CD4-positive, alpha-beta T cell (primary cell): ENCODE data around the gene KCTD20. TPM values are rescaled to one million over a fixed set of nuclear protein-coding genes. Genes with fewer than 3 reads are reported as not detected.

Experiments used
- ATAC-seq: fragments of 200-7000 bp; cut with Tn5 transposase; one replicate; pipeline ENCODE4 v1.10.0; 2022; ENCODE audit warnings: mild to moderate bottlenecking; ENCODE audit not compliant: poor library complexity
- CTCF ChIA-PET: fragments of 350-600 bp; sonication (Branson Sonifier 250); formaldehyde crosslinking; loops from one replicate; lab custom pipeline; 2021; ENCODE audit warnings: antibody characterized with exemption, inconsistent platforms; lab: Charles Lee
- POLR2A ChIA-PET: fragments of 350-600 bp; sonication (Branson Sonifier 250); formaldehyde crosslinking; loops from one replicate; lab custom pipeline; 2021; ENCODE audit warnings: antibody characterized with exemption, inconsistent platforms; lab: Charles Lee
- DNase-seq, 14 experiments: peaks; one replicate each; pipeline ENCODE4 v3.0.0-alpha.2; 2013 to 2020; ENCODE audit warnings: mixed read lengths in 2 of 14
- H3K27ac ChIP-seq, 2 donors: one replicate each; pipeline versions ENCODE4 v1.5.1 to v1.7.0; 2013; ENCODE audit warnings: low read length in 2 of 2, low read depth in 1 of 2, mild to moderate bottlenecking in 1 of 2
- H3K27me3 ChIP-seq, 2 experiments: 1 replicate in 1 of 2; 2 replicates in 1 of 2; pipeline versions ENCODE4 v1.6.1 to v1.7.0; 2013; ENCODE audit warnings: low read length in 2 of 2, control low read depth in 1 of 2, mild to moderate bottlenecking in 1 of 2, moderate library complexity in 1 of 2; ENCODE audit not compliant: insufficient read depth in 2 of 2, control insufficient read depth in 1 of 2
- H3K36me3 ChIP-seq: one replicate; pipeline ENCODE4 v1.6.1; 2013; ENCODE audit warnings: low read length, control low read depth; ENCODE audit not compliant: insufficient read depth
- H3K4me1 ChIP-seq: one replicate; pipeline ENCODE4 v1.6.1; 2013; ENCODE audit warnings: low read length, control low read depth; ENCODE audit not compliant: insufficient read depth
- H3K4me3 ChIP-seq: one replicate; pipeline ENCODE4 v1.5.1; 2013; ENCODE audit warnings: mild to moderate bottlenecking, low read length, moderate library complexity
- H3K9me3 ChIP-seq, 2 experiments: 1 replicate in 1 of 2; 2 replicates in 1 of 2; pipeline versions ENCODE4 v1.6.1 to v1.7.0; 2013; ENCODE audit warnings: low read length in 2 of 2, mild to moderate bottlenecking in 2 of 2, control low read depth in 1 of 2, moderate library complexity in 1 of 2; ENCODE audit not compliant: control insufficient read depth in 1 of 2, insufficient read depth in 1 of 2
- H3K27ac Mint-ChIP-seq: one replicate; pipeline ENCODE4 v1.8.0; 2020; ENCODE audit warnings: mixed read lengths
- H3K27me3 Mint-ChIP-seq: one replicate; pipeline ENCODE4 v1.8.0; 2021; ENCODE audit warnings: mixed read lengths
- H3K36me3 Mint-ChIP-seq: one replicate; pipeline ENCODE4 v1.8.0; 2021; ENCODE audit warnings: low read depth, mixed read lengths
- H3K4me1 Mint-ChIP-seq: one replicate; pipeline ENCODE4 v1.8.0; 2021; ENCODE audit warnings: low read depth, mixed read lengths
- H3K4me3 Mint-ChIP-seq: one replicate; pipeline ENCODE4 v1.8.0; 2020; ENCODE audit warnings: mild to moderate bottlenecking, mixed read lengths
- H3K9me3 Mint-ChIP-seq: one replicate; pipeline ENCODE4 v1.8.0; 2020; ENCODE audit warnings: mixed read lengths
- CTCF ChIP-seq: fragments of 200-600 bp; IDR thresholded peaks from one replicate; pipeline ENCODE4 v1.8.0; 2022; ENCODE audit warnings: antibody characterized with exemption, mild to moderate bottlenecking
- intact Hi-C, 2 experiments: fragments of 100-400 bp; cut with DNase I in 1 of 2; cut with micrococcal nuclease in 1 of 2; formaldehyde crosslinking; loops; one replicate each; pipeline versions ENCODE4 v1.15.1 to v1.9.0; 2023 to 2025; cut with DNase I, micrococcal nuclease
- total RNA-seq, 174 experiments: library from RNA in 2 of 174; stranded (reverse) in 2 of 174; gene quantifications; one replicate each; pipeline ENCODE4 v1.2.3 and lab custom pipeline; 2021 to 2026

KCTD20 gene
- total RNA-seq, 2 experiments from 2014 or later: 38.4 to 39.5 TPM

GRCh38 chr6:36491378-36491965 is 48.7 kb downstream of the KCTD20 start:
- peaks cover 80% of the 10 kb centered on the region for H3K36me3 ChIP-seq
- Mint-ChIP-seq H3K36me3 (peaks cover 92% of the 10 kb centered on the region), H3K27ac (peak overlapping the region; percentile 43), H3K27me3 (no peaks in the 10 kb centered on the region), H3K4me3 (no peak overlapping the region), H3K4me1 (peaks cover 57% of the 10 kb centered on the region), H3K9me3 (no peaks in the 10 kb centered on the region)
- H3K27ac ChIP-seq: no peak overlapping the region
- no peak overlapping the region for H3K4me3 ChIP-seq
- ATAC-seq: no peak
- ChIA-PET POLR2A (no interaction called here), CTCF (no interaction called here)
- H3K27me3 ChIP-seq: no peaks in the 10 kb centered on the region
- intact Hi-C loops: loop anchor here in 1 of 2 experiments (10.0 kb wide), 1 partner anchor 47 kb away; the partner anchor contains the start of genes KCTD20 and PXT1
- peaks cover 14% of the 10 kb centered on the region for H3K4me1 ChIP-seq
- H3K9me3 ChIP-seq: no peaks in the 10 kb centered on the region
- no peak for DNase-seq
- TF ChIP-seq CTCF: no peak

GRCh38 chr6:36492092-36492491 is 49.3 kb downstream of the KCTD20 start:
- H3K9me3 Mint-ChIP-seq: no peaks in the 10 kb centered on the region
- no peak overlapping the region for H3K4me3 Mint-ChIP-seq
- ATAC-seq: no peak
- peaks cover 80% of the 10 kb centered on the region for H3K36me3 ChIP-seq
- no peak for TF ChIP-seq CTCF
- no peak overlapping the region for H3K4me3 ChIP-seq
- no peak overlapping the region for H3K27ac ChIP-seq
- H3K9me3 ChIP-seq: no peaks in the 10 kb centered on the region
- peaks cover 92% of the 10 kb centered on the region for H3K36me3 Mint-ChIP-seq
- CTCF ChIA-PET: no interaction called here
- intact Hi-C loops: loop anchor here in 1 of 2 experiments (10.0 kb wide), 1 partner anchor 47 kb away; the partner anchor contains the start of genes KCTD20 and PXT1
- H3K4me1 Mint-ChIP-seq: peaks cover 56% of the 10 kb centered on the region
- no peaks in the 10 kb centered on the region for H3K27me3 ChIP-seq
- POLR2A ChIA-PET: no interaction called here
- DNase-seq: no peak
- H3K27me3 Mint-ChIP-seq: no peaks in the 10 kb centered on the region
- peak overlapping the region; percentile 69 for H3K27ac Mint-ChIP-seq
- peaks cover 14% of the 10 kb centered on the region for H3K4me1 ChIP-seq

GRCh38 chr6:36492621-36493020 is 49.8 kb downstream of the KCTD20 start:
- peak overlapping the region in 1 of 2 donors; percentile 10 for H3K27ac ChIP-seq
- DNase-seq (no peak), ATAC-seq (no peak)
- peaks cover 92% of the 10 kb centered on the region for H3K36me3 Mint-ChIP-seq
- peak overlapping the region; percentile 69 for H3K27ac Mint-ChIP-seq
- no peaks in the 10 kb centered on the region for H3K9me3 ChIP-seq
- peaks cover 56% of the 10 kb centered on the region for H3K4me1 Mint-ChIP-seq
- peaks cover 80% of the 10 kb centered on the region for H3K36me3 ChIP-seq
- no peak overlapping the region for H3K4me3 Mint-ChIP-seq
- H3K4me1 ChIP-seq: peaks cover 14% of the 10 kb centered on the region
- H3K4me3 ChIP-seq: no peak overlapping the region
- intact Hi-C loops: loop anchor here in 1 of 2 experiments (10.0 kb wide), 1 partner anchor 48 kb away; the partner anchor contains the start of genes KCTD20 and PXT1
- no peak for TF ChIP-seq CTCF
- H3K27me3 ChIP-seq: no peaks in the 10 kb centered on the region
- ChIA-PET CTCF (no interaction called here), POLR2A (no interaction called here)
- H3K9me3 Mint-ChIP-seq: no peaks in the 10 kb centered on the region
- no peaks in the 10 kb centered on the region for H3K27me3 Mint-ChIP-seq
